HG02678 (cell line): ENCODE measurements around the gene ARL5C.
"Not testable (repeated sequence)": the region's sequence is repeated elsewhere in the genome, so short reads cannot be mapped to it uniquely, and the experiment has no call there.

Source experiments
- ATAC-seq: cut with Tn5 transposase; IDR thresholded peaks from one replicate; pipeline ENCODE4 v1.9.1; 2021; ENCODE audit warnings: mild to moderate bottlenecking, moderate library complexity; ENCODE audit not compliant: unreplicated experiment

The ARL5C gene

DNA sequence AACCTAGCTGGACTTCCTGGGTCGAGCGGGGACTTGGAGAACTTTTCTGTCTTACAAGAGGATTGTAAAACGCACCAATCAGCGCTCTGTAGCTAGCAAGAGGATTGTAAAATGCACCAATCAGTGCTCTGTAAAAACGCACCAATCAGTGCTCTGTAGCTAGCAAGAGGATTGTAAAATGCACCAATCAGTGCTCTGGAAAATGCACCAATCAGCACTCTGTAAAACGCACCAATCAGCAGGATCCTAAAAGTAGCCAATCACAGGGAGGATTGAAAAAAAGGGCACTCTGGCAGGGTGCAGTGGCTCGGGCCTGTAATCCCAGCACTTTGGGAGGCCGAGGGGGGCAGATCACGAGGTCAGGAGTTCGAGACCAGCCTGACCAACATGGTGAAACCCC lies 2.5 kb upstream of the ARL5C start:
- ATAC-seq: not testable (repeated sequence)

DNA sequence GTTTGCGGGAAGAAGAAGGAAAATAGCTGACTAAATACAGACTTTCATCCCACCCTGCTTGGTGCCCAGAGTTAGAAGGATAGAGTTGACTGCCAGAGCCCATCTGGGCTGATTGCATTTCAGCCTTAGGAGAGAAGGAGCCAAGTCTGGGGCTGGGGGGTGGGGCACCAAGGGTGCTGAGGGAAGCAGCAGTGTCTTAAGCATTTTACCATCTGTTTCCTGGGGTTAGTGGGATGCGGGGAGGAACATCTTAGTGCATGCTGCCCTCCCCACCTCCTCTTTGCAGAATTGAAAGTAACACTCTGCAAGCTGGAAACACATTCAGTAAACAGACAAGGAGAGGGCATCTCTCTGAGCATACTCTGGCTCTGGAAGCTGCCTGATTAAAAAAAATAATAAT lies 1.5 kb upstream of the ARL5C start:
- no peak for ATAC-seq

DNA sequence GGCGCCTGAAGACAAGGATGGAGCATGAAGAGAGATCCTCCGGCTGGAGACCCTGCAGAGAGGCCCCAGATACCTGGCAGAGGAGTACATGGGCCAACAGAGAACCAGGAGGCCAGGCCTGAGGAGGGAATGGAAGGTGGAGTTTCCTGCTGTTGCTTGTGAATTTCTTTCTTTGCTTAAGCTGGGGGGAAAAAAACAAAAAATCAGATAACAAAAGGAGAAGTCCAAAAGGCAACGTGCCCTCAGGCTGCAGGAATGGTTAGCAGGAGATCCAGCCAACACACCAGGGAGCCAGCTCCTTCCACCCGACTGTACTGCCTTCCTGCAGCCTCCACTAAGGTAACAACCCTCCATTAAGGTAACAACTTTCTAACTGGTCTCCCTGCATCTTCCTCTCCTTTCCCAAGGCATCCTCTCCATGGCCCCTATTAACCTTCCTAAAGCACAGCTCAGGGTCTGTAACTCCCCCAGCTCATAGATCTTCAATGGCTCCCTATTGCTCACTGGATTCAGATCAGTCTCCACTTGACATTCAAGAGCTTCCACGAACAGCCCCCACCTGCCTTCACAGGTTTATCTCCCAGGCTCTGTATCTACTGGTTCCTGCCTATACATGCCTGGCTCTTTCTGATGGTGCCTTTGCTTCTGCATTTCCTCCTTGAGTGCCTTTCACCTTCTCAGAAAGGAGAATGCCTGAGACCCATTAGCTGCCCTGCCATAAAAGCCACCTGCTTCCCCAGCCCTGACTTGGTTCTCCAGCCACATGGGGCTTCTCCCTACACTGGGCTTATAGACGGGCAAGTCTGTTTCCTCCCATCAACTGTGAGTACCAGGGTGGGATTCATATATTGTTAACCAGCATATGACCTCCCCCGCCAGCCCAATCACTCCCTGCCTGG lies 725 bp upstream of the ARL5C start:
- no peak for ATAC-seq

DNA sequence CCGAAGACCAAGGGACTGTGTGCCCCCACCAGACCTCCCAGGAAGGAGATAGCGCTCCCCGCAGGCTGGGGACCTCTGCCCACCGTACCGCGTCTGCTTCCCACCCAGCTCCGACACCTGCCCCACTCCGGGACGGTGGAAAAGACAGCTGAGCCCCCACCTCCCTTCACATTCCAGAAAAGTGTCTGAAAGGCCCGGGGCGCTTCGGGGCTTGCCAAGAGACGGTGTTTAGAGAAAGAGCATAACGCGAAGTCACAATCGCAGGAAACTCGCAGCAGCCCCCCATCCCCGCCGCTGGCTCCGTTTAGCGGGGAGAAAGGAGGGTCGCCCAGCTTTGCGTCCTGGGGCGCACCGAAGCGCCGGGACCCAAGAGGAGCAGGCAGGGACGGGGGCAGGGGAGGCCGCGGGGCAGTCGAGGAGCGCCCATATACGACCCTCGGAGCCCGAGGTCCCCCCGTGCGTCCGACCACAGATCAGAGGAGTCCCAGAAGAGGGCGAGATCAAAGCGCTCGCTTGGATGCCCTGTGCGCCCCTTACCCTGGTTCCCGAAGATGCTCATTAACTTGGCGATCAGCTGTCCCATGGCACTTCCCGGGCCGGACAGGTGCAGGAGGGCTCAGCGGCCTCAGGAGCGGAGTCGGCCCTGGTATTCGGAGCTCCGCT lies 652 bp downstream of the ARL5C start:
- no peak for ATAC-seq

DNA sequence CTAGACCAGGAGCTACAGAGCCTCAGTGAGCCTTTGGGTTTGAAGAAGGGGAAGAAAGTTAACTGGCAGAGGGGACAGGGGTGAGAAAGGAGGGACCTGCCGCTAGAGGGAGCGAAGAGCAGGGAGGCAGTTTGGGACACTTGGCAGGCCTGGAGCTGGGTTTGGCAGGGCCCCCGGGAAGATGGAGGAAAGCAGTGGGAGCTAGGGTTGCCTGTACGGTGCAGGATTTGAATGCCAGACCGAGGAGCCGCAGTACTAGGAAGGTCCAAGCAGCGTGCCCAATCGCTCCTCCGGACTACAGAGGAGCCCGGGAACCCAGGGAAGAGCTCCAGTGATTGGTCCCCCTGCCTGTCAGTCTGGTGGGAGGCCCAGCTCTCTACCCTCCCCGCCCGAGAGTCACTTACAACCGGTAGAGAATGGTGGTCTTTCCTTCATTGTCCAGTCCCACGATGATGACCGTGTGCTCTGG lies 1.3 kb downstream of the ARL5C start:
- ATAC-seq: no peak

DNA sequence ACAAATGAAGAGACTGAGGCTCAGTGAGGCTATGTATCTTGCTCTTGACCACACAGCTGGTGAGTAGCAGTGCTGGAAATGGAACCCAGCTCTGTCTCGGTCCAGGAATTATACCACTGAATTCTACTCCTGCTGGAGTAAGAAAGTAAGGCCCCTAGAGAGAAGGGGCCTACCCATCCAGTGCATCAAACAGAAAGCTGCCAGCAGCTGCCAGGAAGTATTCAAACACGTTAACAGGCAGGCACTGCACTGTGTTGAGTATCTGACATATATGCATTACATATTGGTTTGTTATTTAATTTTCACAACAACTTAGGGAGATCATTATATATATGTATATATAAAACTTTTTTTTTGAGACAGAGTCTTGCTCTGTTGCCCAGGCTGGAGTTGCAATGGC lies 4.0 kb downstream of the ARL5C start:
- no peak for ATAC-seq

DNA sequence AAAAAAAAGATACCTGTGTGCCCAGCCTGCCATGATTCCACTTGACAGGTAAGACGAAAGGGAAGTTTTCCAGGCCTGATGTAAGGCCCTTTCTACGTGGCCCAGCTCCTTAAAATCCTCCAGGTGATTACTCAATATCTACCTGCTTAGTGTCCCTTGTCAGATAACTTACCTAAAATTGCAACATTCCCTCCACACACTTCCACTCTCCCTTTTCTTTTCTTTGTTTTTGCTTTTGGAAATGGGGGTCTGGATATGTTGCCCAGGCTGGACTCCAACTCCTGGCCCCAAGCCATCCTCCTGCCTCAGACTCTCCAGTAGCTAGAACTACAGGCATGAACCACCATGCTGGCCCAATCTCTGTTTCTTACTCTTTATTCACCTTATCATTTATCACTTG lies 7.3 kb downstream of the ARL5C start:
- no peak for ATAC-seq

DNA sequence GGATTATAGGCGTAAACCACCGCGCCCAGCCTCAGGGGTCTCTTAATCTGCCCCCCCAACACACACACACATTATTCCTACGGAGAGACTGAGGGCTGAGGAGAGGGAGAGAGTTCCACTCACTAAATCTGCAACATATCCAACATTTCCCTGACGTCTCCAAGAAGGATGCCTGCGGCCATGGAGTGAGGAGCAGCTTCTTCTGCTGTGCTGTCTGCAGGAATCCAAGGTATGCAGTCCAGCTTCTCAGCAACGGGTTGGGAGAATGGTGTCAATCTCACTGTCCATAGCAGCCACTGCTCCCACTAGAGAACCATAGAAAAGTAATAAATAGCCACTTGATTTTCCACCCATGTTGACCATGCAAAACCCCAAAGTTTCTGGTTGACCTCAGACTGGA lies 9.5 kb downstream of the ARL5C start:
- ATAC-seq: no peak

DNA sequence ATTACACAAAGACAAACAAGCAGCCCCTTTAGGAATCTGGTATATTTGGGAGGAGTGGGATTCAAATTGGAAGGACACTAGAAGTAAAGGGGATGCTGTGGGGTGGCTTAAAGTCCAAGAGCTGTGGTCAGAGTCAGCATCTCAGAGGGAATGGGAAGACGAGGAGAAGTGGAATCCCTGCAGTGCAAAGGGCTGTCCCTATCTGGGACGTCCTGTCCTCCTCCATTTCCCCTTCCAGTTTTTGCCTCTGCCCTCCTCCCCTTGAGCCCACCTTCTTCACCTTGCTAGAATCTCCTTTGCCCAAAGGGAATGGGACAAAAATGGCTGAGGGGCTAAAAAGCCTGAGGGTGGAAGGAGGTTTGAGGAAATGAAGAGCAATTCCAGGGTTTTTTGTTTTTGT lies 10.3 kb downstream of the ARL5C start:
- no peak for ATAC-seq

DNA sequence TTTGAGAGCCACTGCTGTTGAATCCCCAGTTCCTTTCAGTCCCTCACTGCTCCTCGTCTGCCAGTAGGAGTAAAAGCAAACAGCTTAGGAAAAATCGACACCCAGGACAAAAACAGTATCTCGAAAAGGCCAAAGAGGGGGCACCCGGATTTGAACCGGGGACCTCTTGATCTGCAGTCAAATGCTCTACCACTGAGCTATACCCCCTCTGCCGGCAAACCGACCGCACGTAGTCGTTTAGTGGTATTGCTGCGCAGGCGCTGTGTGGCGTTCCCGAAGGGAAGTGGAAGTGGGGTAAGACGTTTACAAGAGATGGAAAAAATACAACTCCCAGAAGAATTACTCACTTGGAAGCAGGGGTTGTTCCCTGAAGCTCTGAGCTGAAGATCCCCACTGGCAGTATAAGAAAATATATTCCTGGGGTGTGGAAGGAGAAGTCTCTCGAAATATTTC lies 12.3 kb downstream of the ARL5C start:
- ATAC-seq: no peak

DNA sequence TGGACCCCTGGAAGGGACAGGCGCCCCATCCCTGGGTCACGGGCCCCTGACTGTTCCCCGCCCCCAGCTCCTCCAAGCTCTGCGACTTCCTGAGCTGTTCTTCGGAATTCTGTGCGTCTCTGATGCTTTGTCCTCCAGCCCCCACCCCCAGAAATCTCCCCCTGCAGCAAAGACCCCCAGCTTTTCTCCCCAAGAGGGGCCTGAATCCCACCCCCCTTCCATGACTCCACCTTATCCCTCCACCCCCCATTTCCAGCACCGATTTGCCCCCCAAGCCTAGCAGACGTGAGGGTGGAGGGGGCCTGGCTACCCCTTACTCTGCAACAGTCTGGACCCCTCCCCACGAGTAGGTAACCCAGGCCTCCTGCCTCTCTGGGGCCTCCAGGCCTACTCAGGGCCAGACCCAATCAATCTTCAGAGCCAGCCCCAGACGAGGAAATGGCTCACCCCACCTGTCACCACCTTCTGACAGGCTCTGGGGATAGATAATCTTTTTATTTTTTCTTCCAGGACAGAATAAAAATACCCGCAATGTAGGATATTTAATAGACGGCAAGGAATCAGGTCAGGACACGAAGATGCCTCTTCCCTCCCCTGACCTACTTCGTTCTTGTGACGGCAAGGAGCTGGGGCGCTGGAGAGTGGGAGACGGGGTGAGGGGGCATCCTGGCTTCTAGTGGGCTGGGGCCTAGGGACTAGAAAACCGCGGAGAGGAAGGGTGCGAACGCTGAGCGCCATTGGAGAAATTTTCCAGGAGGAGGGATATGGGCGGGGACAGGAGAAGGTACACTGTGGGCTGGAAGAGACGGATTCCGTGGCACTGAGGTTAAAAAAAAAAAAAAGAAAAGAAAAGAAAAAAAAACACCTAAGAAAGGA lies 13.8 kb downstream of the ARL5C start:
- ATAC-seq: no peak

DNA sequence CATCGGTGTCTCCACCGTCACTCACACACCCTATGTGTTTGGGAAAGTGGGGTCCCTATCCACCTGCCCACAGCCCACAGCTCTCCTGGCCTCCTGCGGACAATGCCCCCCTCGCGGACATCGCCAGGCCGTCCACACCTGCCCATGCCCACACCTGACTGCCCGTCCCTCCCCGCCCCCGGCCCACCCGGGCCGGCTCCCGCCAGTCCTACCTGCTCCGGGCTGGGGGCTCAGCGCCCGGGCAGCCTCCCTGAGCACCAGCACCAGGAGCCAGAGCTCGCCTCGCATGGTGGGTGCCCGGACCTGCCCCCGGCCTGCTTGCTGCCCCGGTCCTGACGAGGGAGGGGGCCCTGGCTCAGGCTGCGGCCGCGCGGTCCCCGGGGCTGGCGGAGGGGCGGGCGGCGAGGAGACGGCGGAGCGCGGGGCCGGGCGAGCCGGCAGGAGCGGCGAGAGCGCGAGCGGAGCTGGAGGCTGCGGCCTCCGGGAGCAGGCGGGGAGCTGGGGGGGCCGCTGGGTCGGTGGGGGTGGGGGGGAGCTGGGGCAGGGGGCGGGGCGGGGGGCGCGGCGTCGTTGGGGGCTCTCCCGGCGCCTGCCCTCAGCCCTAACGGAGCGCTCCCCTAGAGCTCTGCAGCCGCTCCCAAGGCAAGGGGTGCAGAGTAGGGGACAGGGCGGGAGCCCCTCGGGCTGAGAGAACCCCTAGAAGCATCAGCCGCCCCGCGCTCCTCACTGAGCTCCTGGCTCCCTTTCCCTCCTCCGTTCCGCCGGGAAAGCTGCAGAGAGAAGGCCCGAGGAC lies 14.6 kb downstream of the ARL5C start, which contains the start of gene PLXDC1:
Gene PLXDC1, minus strand, starts transcription at position 488 of the 793 bp plus-strand sequence. Its CDS starts 200 bp downstream, at position 288.
- ATAC-seq: no peak

DNA sequence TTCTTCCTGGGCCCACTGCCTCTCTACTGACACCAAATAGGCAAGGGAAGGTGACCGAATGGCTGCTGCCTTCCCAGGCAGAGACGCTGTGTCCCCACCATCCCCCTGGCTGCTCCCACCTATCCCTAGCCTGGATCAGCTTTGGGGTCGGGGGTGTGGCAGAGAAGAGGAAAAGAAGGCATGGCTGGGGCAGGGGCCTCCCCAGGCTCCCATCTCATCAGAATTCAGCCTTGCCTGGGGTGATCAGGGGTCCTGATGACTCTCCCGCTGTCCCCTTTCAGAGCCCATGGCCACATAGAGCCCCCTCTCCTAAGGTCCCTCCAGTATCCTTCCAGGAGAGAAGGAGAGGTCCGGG lies 15.2 kb downstream of the ARL5C start:
- no peak for ATAC-seq

DNA sequence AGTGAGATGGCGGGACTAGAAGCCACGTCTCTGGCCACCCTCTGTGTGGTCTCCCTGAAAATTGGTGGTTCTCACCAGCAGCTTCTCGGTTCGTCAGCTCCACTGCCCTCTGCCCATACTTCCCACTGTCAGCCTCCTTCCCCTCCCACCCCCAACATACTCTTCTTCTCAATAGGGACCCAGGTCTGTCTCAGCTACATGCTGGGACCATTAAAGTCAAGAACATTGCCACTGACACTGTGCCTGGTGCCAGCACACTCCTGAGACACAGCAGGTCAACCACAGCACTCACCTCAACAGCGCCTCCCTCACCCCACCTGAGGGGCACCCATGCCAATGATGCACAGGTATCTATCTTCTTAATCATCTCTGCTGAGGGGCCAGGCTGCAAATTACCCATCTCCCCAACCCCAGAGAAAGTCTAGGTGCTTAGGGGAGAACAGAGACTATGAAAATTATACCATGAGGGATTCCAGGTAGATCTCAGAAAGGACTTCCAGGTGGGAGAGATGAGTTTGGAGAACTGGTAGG lies 15.8 kb downstream of the ARL5C start:
- no peak for ATAC-seq

DNA sequence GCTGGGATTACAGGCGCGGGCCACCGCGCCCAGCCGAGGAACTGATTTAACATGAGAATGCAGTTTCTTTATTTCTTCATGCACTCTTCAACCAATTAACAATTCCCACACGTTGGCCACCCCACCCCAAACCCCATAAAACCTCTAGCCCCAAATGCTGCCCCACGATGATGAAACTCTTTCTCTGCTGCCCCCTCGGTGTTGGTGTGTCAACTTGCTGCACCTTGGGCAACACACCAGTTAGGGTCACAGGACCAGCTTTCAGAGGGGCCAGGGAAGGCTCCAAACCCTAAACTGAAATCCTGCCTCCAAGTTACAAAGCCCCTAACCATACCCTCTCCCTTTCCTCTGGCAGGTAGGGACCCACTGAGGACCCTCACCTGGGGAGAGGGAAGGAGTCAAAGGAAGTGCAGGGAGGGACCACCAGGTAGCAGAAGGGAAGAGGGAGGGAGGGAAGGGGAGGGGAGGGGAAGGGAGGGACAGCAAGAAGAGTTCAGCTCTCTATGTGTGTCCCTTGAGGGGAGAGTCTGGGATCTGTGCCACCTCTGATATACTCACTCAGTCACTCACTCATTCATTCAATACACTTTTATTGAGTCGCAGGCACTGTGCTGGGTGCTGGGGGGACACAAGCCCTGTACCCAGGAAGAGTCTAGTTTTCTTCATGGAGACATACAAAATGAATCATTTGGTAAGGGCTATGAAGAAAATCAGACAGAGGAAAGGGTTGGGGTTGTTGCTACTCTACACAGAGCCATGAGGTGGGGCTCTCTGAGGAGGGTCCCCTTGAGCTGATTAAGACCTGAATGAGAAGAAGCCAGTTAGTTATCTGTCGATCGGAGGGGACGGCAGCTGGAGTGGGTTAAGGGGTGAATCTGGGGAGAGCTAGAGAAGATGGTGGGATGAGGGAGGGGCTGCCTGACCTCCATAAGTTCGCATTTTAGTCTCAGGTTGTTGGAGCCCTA lies 18.5 kb downstream of the ARL5C start:
- ATAC-seq: no peak

DNA sequence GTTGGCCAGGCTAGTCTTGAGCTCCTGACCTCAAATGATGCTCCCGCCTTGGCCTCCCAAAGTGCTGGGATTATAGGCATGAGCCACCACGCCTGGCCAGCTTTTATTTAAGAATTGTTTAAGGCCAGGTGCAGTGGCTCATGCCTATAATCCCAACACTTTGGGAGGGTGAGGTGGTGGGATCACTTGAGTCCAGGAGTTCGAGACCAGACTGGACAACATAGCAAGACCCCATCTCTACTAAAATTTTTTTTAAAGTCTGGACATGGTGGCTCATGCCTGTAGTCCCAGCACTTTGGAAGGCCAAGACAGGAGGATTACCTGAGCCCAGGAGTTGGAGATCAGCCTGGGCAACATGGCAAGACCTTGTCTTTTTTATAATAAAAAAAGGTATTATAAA lies 19.7 kb downstream of the ARL5C start:
- no peak for ATAC-seq

DNA sequence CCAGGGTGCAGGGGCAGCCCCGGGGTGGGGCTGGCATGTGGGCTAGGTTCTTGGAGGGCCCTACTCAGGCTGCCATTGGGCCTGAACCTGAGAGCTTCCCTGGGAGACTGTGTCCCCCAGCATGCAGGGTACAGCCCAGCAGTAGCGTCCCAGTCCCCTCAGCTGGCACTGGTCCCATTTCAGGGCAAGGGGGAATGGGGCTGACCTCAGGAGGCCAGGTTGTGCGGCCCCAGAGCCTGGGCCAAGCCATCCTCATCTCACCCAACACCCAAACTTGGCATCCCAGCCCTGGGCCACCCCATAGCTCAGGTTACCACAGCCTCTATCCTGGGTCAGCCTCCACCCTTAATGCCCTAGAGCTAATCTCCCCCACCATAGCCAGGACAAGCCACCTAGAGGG lies 20.8 kb downstream of the ARL5C start:
- ATAC-seq: no peak

DNA sequence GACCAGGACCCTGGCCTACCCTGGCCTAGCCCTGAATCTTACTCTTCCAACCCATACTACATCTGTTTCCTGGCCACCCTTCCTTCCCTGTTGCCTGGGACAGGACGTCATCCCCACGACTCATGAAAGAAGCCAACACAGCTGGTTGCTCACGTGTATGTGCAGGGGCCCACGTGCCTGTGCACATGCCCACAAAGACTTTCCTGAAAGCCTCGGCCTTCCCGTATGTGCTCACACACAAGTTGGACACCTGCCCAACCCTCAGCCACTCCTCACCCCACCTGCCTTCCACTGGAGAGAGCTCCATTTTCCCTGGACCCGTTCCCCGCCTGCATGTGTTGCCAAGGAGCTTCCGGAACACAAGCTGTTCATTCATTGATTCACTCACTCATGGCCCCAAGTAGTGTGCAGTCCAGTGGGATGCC lies 21.5 kb downstream of the ARL5C start:
- no peak for ATAC-seq

DNA sequence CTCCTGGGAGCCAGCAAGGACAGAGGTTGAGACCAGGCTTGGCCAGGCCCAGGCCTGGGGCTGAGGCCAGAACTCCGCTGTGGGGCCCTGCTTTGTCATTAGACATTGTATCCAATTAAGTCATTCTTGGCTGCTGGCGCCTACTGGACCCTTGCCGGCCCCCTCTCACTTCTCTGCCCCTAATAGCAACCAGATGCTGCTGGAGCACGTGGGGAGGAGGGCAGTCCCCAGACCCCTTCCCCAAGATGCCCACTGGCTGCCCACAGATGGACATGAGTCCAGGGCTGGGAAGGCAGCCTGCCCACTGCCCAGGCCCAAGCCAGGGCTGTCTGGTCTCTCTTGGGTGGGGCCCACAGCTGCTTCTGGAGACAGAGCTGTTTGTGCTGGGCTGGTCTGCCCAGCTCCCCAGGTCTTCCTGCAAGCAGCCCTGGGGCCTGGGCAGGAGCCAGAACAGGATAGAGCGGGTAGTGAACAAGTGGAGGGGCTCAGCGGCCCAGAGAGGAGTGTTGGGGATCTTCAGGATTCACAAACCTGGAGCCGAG lies 22.3 kb downstream of the ARL5C start:
- no peak for ATAC-seq
